Vagina (tissue), 2 donors: ENCODE results near the gene ERGIC1.

Experiments used
- CTCF ChIP-seq, 3 experiments: fragments of 450-650 bp in 2 of 3; fragments of 200-600 bp in 1 of 3; sonication (generic) in 1 of 3; IDR thresholded peaks; one replicate each; pipeline ENCODE4 v1.5.1; 2017 to 2019; ENCODE audit warnings: antibody characterized with exemption in 3 of 3, mild to moderate bottlenecking in 2 of 3, moderate library complexity in 2 of 3
- POLR2AphosphoS5 ChIP-seq, 2 donors: sonication (generic); formaldehyde crosslinking; IDR thresholded peaks; one replicate each; pipeline ENCODE4 v1.9.0; 2017; ENCODE audit warnings: antibody characterized with exemption in 2 of 2, mild to moderate bottlenecking in 2 of 2, low read depth in 1 of 2; ENCODE audit not compliant: insufficient read depth in 1 of 2

GRCh38 chr5:172886476-172886875 is 52.4 kb downstream of the ERGIC1 start:
- TF ChIP-seq POLR2AphosphoS5 (IDR thresholded peaks at IDR 0.05; ENCODE audit: insufficient read depth in 1 of 2, low read depth in 1 of 2): no peak
- TF ChIP-seq CTCF (IDR thresholded peaks at IDR 0.05): no peak
